BLaER1 treated with 17β-estradiol and CSF1 and Interleukin-3, amounts not matched to agents 10 nM and 100 nM (cell line): ENCODE measurements around the gene HBS1L.
"Not testable (repeated sequence)": the region's sequence is repeated elsewhere in the genome, so short reads cannot be mapped to it uniquely, and the experiment has no call there.

Source experiments
- H3K27ac ChIP-seq, 11 experiments: shearing (Covaris generic); formaldehyde crosslinking; 2 replicates each; pipeline ENCODE4 v1.8.1; 2022
- H3K27me3 ChIP-seq, 11 experiments: shearing (Covaris generic); formaldehyde crosslinking; 2 replicates each; pipeline ENCODE4 v1.8.1; 2022
- H3K36me3 ChIP-seq, 11 experiments: shearing (Covaris generic); formaldehyde crosslinking; 2 replicates each; pipeline ENCODE4 v1.8.1; 2022
- H3K4me1 ChIP-seq, 10 experiments: shearing (Covaris generic); formaldehyde crosslinking; 2 replicates each; pipeline ENCODE4 v1.8.1; 2022
- H3K4me2 ChIP-seq, 11 experiments: shearing (Covaris generic); formaldehyde crosslinking; 2 replicates each; pipeline ENCODE4 v1.8.1; 2022
- H3K4me3 ChIP-seq, 10 experiments: shearing (Covaris generic); formaldehyde crosslinking; 2 replicates each; pipeline ENCODE4 v1.8.1; 2022
- H3K9ac ChIP-seq, 11 experiments: shearing (Covaris generic); formaldehyde crosslinking; 2 replicates each; pipeline ENCODE4 v1.8.1; 2022
- H3K9me3 ChIP-seq, 11 experiments: shearing (Covaris generic); formaldehyde crosslinking; replicated peaks in 1 of 11; 2 replicates each; pipeline ENCODE4 v1.8.1; 2022
- H4K20me1 ChIP-seq, 11 experiments: shearing (Covaris generic); formaldehyde crosslinking; 2 replicates each; pipeline ENCODE4 v1.8.1; 2022
- Cebpa-rat ChIP-seq, 11 experiments: shearing (Covaris generic); IDR thresholded peaks; 2 replicates each; pipeline ENCODE4 v1.8.1; 2022

HBS1L gene

GRCh38 chr6:135071541-135071940 lies 16.9 kb upstream of the HBS1L start:
- Histone ChIP-seq H3K36me3 (no peaks in the 10 kb centered on the region), H3K9ac (no peak overlapping the region)
- no peak for TF ChIP-seq Cebpa-rat (IDR thresholded peaks at IDR 0.05)

GRCh38 chr6:135067911-135068310 lies 13.3 kb upstream of the HBS1L start:
- H3K4me3 ChIP-seq = no peak overlapping the region
- H3K9me3 ChIP-seq = peaks cover 4 to 20% (median 11%) of the 10 kb centered on the region in 11 experiments; a peak in 16 of 22 replicates
- H3K27ac ChIP-seq = no peak overlapping the region
- no peak overlapping the region for H3K4me2 ChIP-seq
- H4K20me1 ChIP-seq = no peaks in the 10 kb centered on the region
- H3K9ac ChIP-seq = no peak overlapping the region
- no peak for TF ChIP-seq Cebpa-rat (IDR thresholded peaks at IDR 0.05)
- H3K27me3 ChIP-seq = no peaks in the 10 kb centered on the region
- peaks cover 8 to 28% (median 20%) of the 10 kb centered on the region in 10 experiments for H3K4me1 ChIP-seq
- H3K36me3 ChIP-seq = no peaks in the 10 kb centered on the region

More at GRCh38 chr6:135071541-135071940, 16.9 kb upstream of the HBS1L start:
- peaks cover 13 to 28% (median 19%) of the 10 kb centered on the region in 10 experiments for H3K4me1 ChIP-seq
- no peak overlapping the region for H3K4me2 ChIP-seq
- H3K27ac ChIP-seq = no peak overlapping the region
- peaks cover 4 to 26% (median 11%) of the 10 kb centered on the region in 11 experiments; a peak in 17 of 22 replicates for H3K9me3 ChIP-seq
- no peaks in the 10 kb centered on the region for H4K20me1 ChIP-seq
- no peak overlapping the region for H3K4me3 ChIP-seq
- H3K27me3 ChIP-seq = no peaks in the 10 kb centered on the region

GRCh38 chr6:135066806-135067205 lies 12.2 kb upstream of the HBS1L start:
- no peaks in the 10 kb centered on the region for H4K20me1 ChIP-seq
- no peaks in the 10 kb centered on the region for H3K27me3 ChIP-seq
- peaks cover 0 to 17% (median 10%) of the 10 kb centered on the region in 11 experiments; a peak in 16 of 22 replicates for H3K9me3 ChIP-seq
- peak overlapping the region in 9 of 11 experiments; percentile 10 to 68 (median 48); a peak in 13 of 22 replicates for H3K4me2 ChIP-seq
- peaks cover 3 to 24% (median 16%) of the 10 kb centered on the region in 10 experiments; a peak in 17 of 20 replicates for H3K4me1 ChIP-seq
- TF ChIP-seq Cebpa-rat (IDR thresholded peaks at IDR 0.05) = no peak
- H3K9ac ChIP-seq = no peak overlapping the region
- H3K27ac ChIP-seq = peak overlapping the region in 7 of 11 experiments; percentile 8 to 71 (median 59); a peak in 15 of 22 replicates
- H3K36me3 ChIP-seq = no peaks in the 10 kb centered on the region
- H3K4me3 ChIP-seq = no peak overlapping the region

- Histone ChIP-seq H3K4me2 (peak overlapping the region in 9 of 11 experiments; percentile 10 to 68 (median 48); a peak in 15 of 22 replicates), H3K36me3 (no peaks in the 10 kb centered on the region), H4K20me1 (no peaks in the 10 kb centered on the region), H3K4me3 (no peak overlapping the region), H3K27ac (peak overlapping the region in 7 of 11 experiments; percentile 8 to 71 (median 59); a peak in 15 of 22 replicates), H3K27me3 (no peaks in the 10 kb centered on the region), H3K9ac (no peak overlapping the region), H3K4me1 (peaks cover 3 to 24% (median 16%) of the 10 kb centered on the region in 10 experiments; a peak in 17 of 20 replicates), H3K9me3 (peaks cover 0 to 15% (median 10%) of the 10 kb centered on the region in 11 experiments; a peak in 16 of 22 replicates)
- TF ChIP-seq Cebpa-rat (IDR thresholded peaks at IDR 0.05) = no peak
Measured at GRCh38 chr6:135066397-135066796, 11.8 kb upstream of the HBS1L start.

GRCh38 chr6:135064586-135064985 lies 10.0 kb upstream of the HBS1L start:
- Histone ChIP-seq H3K36me3 (no peaks in the 10 kb centered on the region), H3K9ac (no peak overlapping the region), H3K4me3 (no peak overlapping the region), H3K4me2 (no peak overlapping the region), H3K4me1 (peaks cover 3 to 24% (median 16%) of the 10 kb centered on the region in 10 experiments; a peak in 17 of 20 replicates), H3K27me3 (no peaks in the 10 kb centered on the region), H3K27ac (no peak overlapping the region), H3K9me3 (peaks cover 0 to 15% (median 8%) of the 10 kb centered on the region in 11 experiments; a peak in 13 of 22 replicates), H4K20me1 (no peaks in the 10 kb centered on the region)
- TF ChIP-seq Cebpa-rat (IDR thresholded peaks at IDR 0.05) = no peak

- H4K20me1 ChIP-seq = no peaks in the 10 kb centered on the region
- H3K27ac ChIP-seq = no peak overlapping the region
- H3K36me3 ChIP-seq = no peaks in the 10 kb centered on the region
- H3K4me2 ChIP-seq = no peak overlapping the region
- H3K4me3 ChIP-seq = no peak overlapping the region
- H3K9ac ChIP-seq = no peak overlapping the region
- peaks cover 3 to 24% (median 16%) of the 10 kb centered on the region in 10 experiments; a peak in 17 of 20 replicates for H3K4me1 ChIP-seq
- H3K9me3 ChIP-seq = peaks cover 0 to 15% (median 8%) of the 10 kb centered on the region in 11 experiments; a peak in 13 of 22 replicates
- no peak for TF ChIP-seq Cebpa-rat (IDR thresholded peaks at IDR 0.05)
- no peaks in the 10 kb centered on the region for H3K27me3 ChIP-seq
Measured at GRCh38 chr6:135063926-135064325, 9.3 kb upstream of the HBS1L start.

GRCh38 chr6:135062735-135063134 lies 8.1 kb upstream of the HBS1L start:
- H3K9me3 ChIP-seq = peaks cover 0 to 15% (median 8%) of the 10 kb centered on the region in 11 experiments; a peak in 13 of 22 replicates
- peak overlapping the region in 4 of 11 experiments; percentile 5 to 45 (median 14); a peak in 3 of 22 replicates for H3K4me2 ChIP-seq
- H4K20me1 ChIP-seq = no peaks in the 10 kb centered on the region
- no peaks in the 10 kb centered on the region for H3K36me3 ChIP-seq
- H3K4me1 ChIP-seq = peaks cover 3 to 24% (median 16%) of the 10 kb centered on the region in 10 experiments; a peak in 17 of 20 replicates
- no peak overlapping the region for H3K4me3 ChIP-seq
- H3K27me3 ChIP-seq = no peaks in the 10 kb centered on the region
- no peak overlapping the region for H3K9ac ChIP-seq
- TF ChIP-seq Cebpa-rat (IDR thresholded peaks at IDR 0.05) = no peak
- no peak overlapping the region for H3K27ac ChIP-seq

GRCh38 chr6:135060076-135060475 lies 5.5 kb upstream of the HBS1L start:
- no peaks in the 10 kb centered on the region for H3K36me3 ChIP-seq
- H3K4me3 ChIP-seq = no peak overlapping the region
- H3K27ac ChIP-seq = no peak overlapping the region
- H4K20me1 ChIP-seq = no peaks in the 10 kb centered on the region
- TF ChIP-seq Cebpa-rat (IDR thresholded peaks at IDR 0.05) = no peak
- H3K4me2 ChIP-seq = no peak overlapping the region
- H3K9ac ChIP-seq = no peak overlapping the region
- peaks cover 0 to 20% (median 11%) of the 10 kb centered on the region in 10 experiments; a peak in 15 of 20 replicates for H3K4me1 ChIP-seq
- H3K27me3 ChIP-seq = no peaks in the 10 kb centered on the region
- H3K9me3 ChIP-seq = no peaks in the 10 kb centered on the region

- H3K27me3 ChIP-seq = not testable (repeated sequence)
Measured at GRCh38 chr6:135058299-135058698, 3.7 kb upstream of the HBS1L start.

GRCh38 chr6:135056632-135057031 lies 2.0 kb upstream of the HBS1L start:
- H3K4me2 ChIP-seq = no peak overlapping the region
- H3K4me3 ChIP-seq = no peak overlapping the region
- H3K9me3 ChIP-seq = no peaks in the 10 kb centered on the region
- no peaks in the 10 kb centered on the region for H3K27me3 ChIP-seq
- peaks cover 0 to 14% (median 4%) of the 10 kb centered on the region in 11 experiments; a peak in 11 of 22 replicates for H3K36me3 ChIP-seq
- H4K20me1 ChIP-seq = peaks cover 0 to 22% (median 17%) of the 10 kb centered on the region in 11 experiments; a peak in 15 of 22 replicates
- peaks cover 21 to 32% (median 29%) of the 10 kb centered on the region in 10 experiments for H3K4me1 ChIP-seq
- no peak for TF ChIP-seq Cebpa-rat (IDR thresholded peaks at IDR 0.05)
- H3K27ac ChIP-seq = no peak overlapping the region
- no peak overlapping the region for H3K9ac ChIP-seq

More at GRCh38 chr6:135058299-135058698, 3.7 kb upstream of the HBS1L start:
- not testable (repeated sequence) for H4K20me1 ChIP-seq, H3K9ac ChIP-seq, H3K4me2 ChIP-seq, H3K4me3 ChIP-seq, H3K36me3 ChIP-seq, H3K27ac ChIP-seq, H3K9me3 ChIP-seq
- peaks cover 4 to 22% (median 15%) of the 10 kb centered on the region in 10 experiments for H3K4me1 ChIP-seq
